Endothelial cell of umbilical vein (primary cell): ENCODE results near the gene PVR.

Experiments
- CTCF ChIP-seq, 2 donors: IDR thresholded peaks; 1 replicate in 1 of 2; 2 replicates in 1 of 2; pipeline ENCODE4 v1.5.1; 2011; ENCODE audit warnings: low read length in 2 of 2, mild to moderate bottlenecking in 2 of 2, moderate library complexity in 2 of 2, control low read depth in 1 of 2, inconsistent platforms in 1 of 2, low read depth in 1 of 2; ENCODE audit not compliant: insufficient read depth in 1 of 2; ENCODE audit errors: extremely low read depth in 1 of 2
- FOS ChIP-seq: IDR thresholded peaks from 2 replicates; pipeline ENCODE4 v1.6.1; 2011; ENCODE audit warnings: mild to moderate bottlenecking, low read length, moderate library complexity, borderline replicate concordance; ENCODE audit not compliant: insufficient read depth
- MYC ChIP-seq: IDR thresholded peaks from one replicate; pipeline ENCODE4 v1.6.1; 2011; ENCODE audit warnings: mild to moderate bottlenecking, low read depth, low read length
- POLR2AphosphoS5 ChIP-seq: IDR thresholded peaks from 2 replicates; pipeline ENCODE4 v1.6.1; 2012; ENCODE audit warnings: low read depth, mild to moderate bottlenecking, control low read depth, low read length, moderate library complexity; ENCODE audit not compliant: insufficient read depth

DNA sequence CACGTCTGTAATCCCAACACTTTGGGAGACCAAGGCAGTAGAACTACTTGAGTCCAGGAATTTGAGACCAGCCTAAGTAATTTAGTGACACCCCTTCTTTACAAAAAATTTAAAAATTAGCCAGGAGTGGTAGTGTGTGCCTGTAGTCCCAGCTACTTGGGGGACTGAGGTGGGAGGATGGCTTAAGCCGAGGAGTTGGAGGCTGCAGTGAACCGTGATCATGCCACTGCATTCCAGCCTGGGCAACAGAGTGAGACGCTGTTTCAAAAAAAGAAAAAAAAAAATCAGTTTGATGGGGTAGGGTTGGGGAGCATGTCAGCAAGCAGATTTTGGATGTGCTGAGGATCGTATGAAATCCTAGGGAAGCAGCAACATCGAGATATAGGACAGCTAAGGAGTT, 31.8 kb downstream of the PVR start:
- no peak for TF ChIP-seq FOS
- no peak for TF ChIP-seq MYC
- no peak for TF ChIP-seq CTCF (IDR thresholded peaks at IDR 0.05; ENCODE audit: extremely low read depth in 1 of 2, insufficient read depth in 1 of 2, low read depth in 1 of 2, low read length in 2 of 2)
- TF ChIP-seq POLR2AphosphoS5: no peak
